IPS-15b (cell line): ENCODE results near the gene DISC1.
"Not testable (repeated sequence)": the region's sequence is repeated elsewhere in the genome, so short reads cannot be mapped to it uniquely, and the experiment has no call there.

Source experiments
- H3K27me3 ChIP-seq: one replicate; pipeline ENCODE4 v1.6.1; 2013; ENCODE audit warnings: low read length; ENCODE audit not compliant: control insufficient read depth, insufficient read depth
- H3K36me3 ChIP-seq: one replicate; pipeline ENCODE4 v1.6.1; 2013; ENCODE audit warnings: low read length; ENCODE audit not compliant: control insufficient read depth, insufficient read depth
- H3K4me1 ChIP-seq: one replicate; pipeline ENCODE4 v1.6.1; 2013; ENCODE audit warnings: mild to moderate bottlenecking, low read length; ENCODE audit not compliant: control insufficient read depth, insufficient read depth
- H3K4me3 ChIP-seq: one replicate; pipeline ENCODE4 v1.5.1; 2013; ENCODE audit warnings: low read depth, low read length
- H3K9ac ChIP-seq: one replicate; pipeline ENCODE4 v1.6.1; 2013; ENCODE audit warnings: low read depth, mild to moderate bottlenecking, low read length
- H3K9me3 ChIP-seq: one replicate; pipeline ENCODE4 v1.6.1; 2013; ENCODE audit warnings: mild to moderate bottlenecking, low read length; ENCODE audit not compliant: control insufficient read depth, insufficient read depth

Gene DISC1

GRCh38 chr1:231643071-231643934 is 16.7 kb downstream of the DISC1 start:
- no peaks in the 10 kb centered on the region for H3K4me1 ChIP-seq
- no peaks in the 10 kb centered on the region for H3K36me3 ChIP-seq
- no peak overlapping the region for H3K9ac ChIP-seq
- no peaks in the 10 kb centered on the region for H3K27me3 ChIP-seq
- no peaks in the 10 kb centered on the region for H3K9me3 ChIP-seq
- no peak overlapping the region for H3K4me3 ChIP-seq

GRCh38 chr1:231643935-231644237 is 17.3 kb downstream of the DISC1 start:
- Histone ChIP-seq H3K4me3 (no peak overlapping the region), H3K27me3 (no peaks in the 10 kb centered on the region), H3K9ac (no peak overlapping the region), H3K4me1 (no peaks in the 10 kb centered on the region), H3K36me3 (no peaks in the 10 kb centered on the region), H3K9me3 (no peaks in the 10 kb centered on the region)

DNA sequence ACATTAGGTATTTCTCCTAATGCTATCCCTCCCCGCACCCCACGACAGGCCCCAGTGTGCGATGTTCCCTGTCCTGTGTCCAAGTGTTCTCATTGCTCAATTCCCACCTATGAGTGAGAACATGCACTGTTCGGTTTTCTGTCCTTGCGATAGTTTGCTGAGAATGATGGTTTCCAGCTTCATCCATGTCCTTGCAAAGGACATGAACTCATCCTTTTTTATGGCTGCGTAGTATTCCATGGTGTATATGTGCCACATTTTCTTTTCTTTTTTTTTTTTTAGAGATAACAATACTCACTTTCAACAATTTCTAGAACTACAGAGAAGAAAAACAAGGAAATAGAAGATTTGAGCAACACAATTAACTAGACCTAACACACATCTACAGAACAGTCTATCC is 19.0 kb downstream of the DISC1 start:
- H3K36me3 ChIP-seq, H3K9ac ChIP-seq, H3K27me3 ChIP-seq, H3K4me1 ChIP-seq, H3K9me3 ChIP-seq, H3K4me3 ChIP-seq: not testable (repeated sequence)

DNA sequence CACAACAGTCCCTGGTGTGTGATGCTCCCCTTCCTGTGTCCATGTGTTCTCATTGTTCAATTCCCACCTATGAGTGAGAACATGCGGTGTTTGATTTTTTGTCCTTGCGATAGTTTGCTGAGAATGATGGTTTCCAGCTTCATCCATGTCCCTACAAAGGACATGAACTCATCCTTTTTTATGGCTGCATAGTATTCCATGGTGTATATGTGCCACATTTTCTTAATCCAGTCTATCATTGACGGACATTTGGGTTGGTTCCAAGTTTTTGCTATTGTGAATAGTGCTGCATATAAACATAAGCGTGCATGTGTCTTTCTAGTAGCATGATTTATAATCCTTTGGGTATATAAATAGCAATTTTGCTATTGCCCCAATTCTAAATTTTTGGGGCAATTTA is 19.6 kb downstream of the DISC1 start:
- not testable (repeated sequence) for H3K9me3 ChIP-seq, H3K4me3 ChIP-seq, H3K9ac ChIP-seq, H3K4me1 ChIP-seq, H3K27me3 ChIP-seq, H3K36me3 ChIP-seq

- H3K27me3 ChIP-seq, H3K4me1 ChIP-seq, H3K36me3 ChIP-seq, H3K9ac ChIP-seq, H3K9me3 ChIP-seq, H3K4me3 ChIP-seq: not testable (repeated sequence)
Observed at GRCh38 chr1:231651621-231652260, 25.2 kb downstream of the DISC1 start.

- H3K9ac ChIP-seq: no peak overlapping the region
- no peaks in the 10 kb centered on the region for H3K27me3 ChIP-seq
- no peaks in the 10 kb centered on the region for H3K36me3 ChIP-seq
- H3K4me3 ChIP-seq: no peak overlapping the region
- no peaks in the 10 kb centered on the region for H3K4me1 ChIP-seq
- no peaks in the 10 kb centered on the region for H3K9me3 ChIP-seq
Observed at GRCh38 chr1:231653632-231654031, 27.0 kb downstream of the DISC1 start.

- H3K36me3 ChIP-seq: no peaks in the 10 kb centered on the region
- no peak overlapping the region for H3K4me3 ChIP-seq
- no peak overlapping the region for H3K9ac ChIP-seq
- H3K27me3 ChIP-seq: no peaks in the 10 kb centered on the region
- H3K4me1 ChIP-seq: no peaks in the 10 kb centered on the region
- no peaks in the 10 kb centered on the region for H3K9me3 ChIP-seq
Observed at GRCh38 chr1:231656741-231657140, 30.2 kb downstream of the DISC1 start.

DNA sequence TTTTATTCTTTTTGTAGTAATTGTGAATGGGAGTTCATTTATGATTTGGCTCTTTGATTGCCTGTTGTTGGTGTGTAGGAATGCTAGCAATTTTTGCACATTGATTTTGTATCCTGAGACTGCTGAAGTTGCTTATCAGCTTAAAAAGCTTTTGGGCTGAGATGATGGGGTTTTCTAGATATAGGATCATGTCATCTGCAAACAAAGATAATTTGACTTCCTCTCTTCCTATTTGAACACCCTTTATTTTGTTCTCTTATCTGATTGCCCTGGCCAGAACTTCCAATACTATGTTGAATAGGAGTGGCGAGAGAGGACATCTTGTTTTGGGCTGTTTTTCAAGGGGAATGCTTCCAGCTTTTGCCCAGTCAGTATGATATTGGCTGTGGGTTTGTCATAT is 31.6 kb downstream of the DISC1 start:
- H3K9ac ChIP-seq, H3K27me3 ChIP-seq, H3K4me1 ChIP-seq, H3K4me3 ChIP-seq, H3K9me3 ChIP-seq, H3K36me3 ChIP-seq: not testable (repeated sequence)

- Histone ChIP-seq H3K4me1 (no peaks in the 10 kb centered on the region), H3K9me3 (no peaks in the 10 kb centered on the region), H3K4me3 (no peak overlapping the region), H3K36me3 (no peaks in the 10 kb centered on the region), H3K27me3 (no peaks in the 10 kb centered on the region), H3K9ac (no peak overlapping the region)
Observed at GRCh38 chr1:231660198-231660597, 33.6 kb downstream of the DISC1 start.

DNA sequence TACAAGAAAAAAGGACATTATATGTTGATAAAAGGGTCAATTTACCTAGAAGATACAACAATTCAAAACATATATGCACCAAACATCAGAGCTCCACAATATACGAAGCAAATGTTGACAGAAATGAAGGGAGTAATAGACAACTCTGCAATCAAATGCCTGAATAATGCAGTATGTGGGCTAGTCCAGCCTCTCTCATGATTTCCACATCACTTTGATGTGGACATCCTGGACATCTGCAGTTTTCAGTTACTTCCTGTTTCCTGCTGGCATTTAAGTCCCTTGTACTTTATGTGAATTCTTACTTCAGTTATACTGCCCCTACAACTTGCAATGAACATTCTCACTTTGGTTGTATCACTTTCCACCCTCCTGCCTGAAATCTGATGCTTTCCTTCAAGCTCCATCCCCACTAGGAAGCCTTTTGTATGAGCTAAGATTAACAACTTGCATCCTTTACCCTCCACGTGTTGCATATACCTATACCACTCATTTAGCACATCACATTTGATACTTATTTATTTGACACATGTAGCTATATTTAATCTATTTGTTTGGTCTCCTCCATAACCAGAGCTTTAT is 36.7 kb downstream of the DISC1 start:
- no peaks in the 10 kb centered on the region for H3K9me3 ChIP-seq
- no peaks in the 10 kb centered on the region for H3K36me3 ChIP-seq
- H3K27me3 ChIP-seq: no peaks in the 10 kb centered on the region
- peaks cover 7% of the 10 kb centered on the region for H3K4me1 ChIP-seq
- no peak overlapping the region for H3K9ac ChIP-seq
- no peak overlapping the region for H3K4me3 ChIP-seq

GRCh38 chr1:231665101-231665500 is 38.5 kb downstream of the DISC1 start:
- no peaks in the 10 kb centered on the region for H3K27me3 ChIP-seq
- H3K9me3 ChIP-seq: no peaks in the 10 kb centered on the region
- no peak overlapping the region for H3K9ac ChIP-seq
- H3K4me1 ChIP-seq: peaks cover 7% of the 10 kb centered on the region
- no peak overlapping the region for H3K4me3 ChIP-seq
- no peaks in the 10 kb centered on the region for H3K36me3 ChIP-seq

DNA sequence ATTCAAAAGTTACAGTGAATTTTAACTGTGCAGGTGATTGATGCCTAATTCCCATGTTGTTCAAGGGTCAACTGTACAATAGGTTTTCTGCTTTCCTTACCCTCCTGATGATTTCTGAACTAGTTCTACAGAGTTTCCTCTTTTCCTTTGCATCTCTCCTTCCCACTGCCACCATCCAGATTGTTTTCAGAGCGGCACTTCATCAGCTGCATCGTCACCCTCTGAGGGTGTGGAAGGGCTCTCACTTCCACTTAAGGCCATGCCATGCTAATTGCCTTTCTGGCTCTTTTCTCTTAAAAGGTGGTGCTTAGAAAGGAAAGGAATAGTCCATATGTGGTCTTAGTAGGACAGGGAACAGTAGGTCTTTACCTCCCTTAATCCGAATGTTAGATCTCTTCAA is 39.1 kb downstream of the DISC1 start:
- Histone ChIP-seq H3K9ac (no peak overlapping the region), H3K36me3 (no peaks in the 10 kb centered on the region), H3K4me1 (peaks cover 7% of the 10 kb centered on the region), H3K4me3 (no peak overlapping the region), H3K27me3 (no peaks in the 10 kb centered on the region), H3K9me3 (no peaks in the 10 kb centered on the region)
